Neural progenitor cell (in vitro differentiated cells): ENCODE data around the gene GLT6D1. TPM values are rescaled to one million over a fixed set of nuclear protein-coding genes. Genes with fewer than 3 reads are reported as not detected.

ENCODE experiments used
- DNase-seq: peaks from one replicate; pipeline ENCODE4 v3.0.0-alpha.2; 2016; ENCODE audit warnings: low spot score
- H2AFZ ChIP-seq: fragments of 200-600 bp; sonication (generic); replicated peaks from 2 replicates; pipeline ENCODE4 v1.6.1; 2016; ENCODE audit warnings: antibody characterized with exemption
- H3F3A ChIP-seq: fragments of 200-600 bp; sonication (generic); 2 replicates; pipeline ENCODE4 v1.6.1; 2016; ENCODE audit warnings: antibody characterized with exemption, low read depth
- H3K27ac ChIP-seq: fragments of 200-600 bp; sonication (generic); 2 replicates; pipeline ENCODE4 v1.5.1; 2016; ENCODE audit warnings: mild to moderate bottlenecking
- H3K27me3 ChIP-seq: fragments of 200-600 bp; sonication (generic); 2 replicates; pipeline ENCODE4 v1.6.1; 2016; ENCODE audit warnings: mild to moderate bottlenecking, moderate library complexity
- H3K36me3 ChIP-seq: fragments of 200-600 bp; sonication (generic); 2 replicates; pipeline ENCODE4 v1.5.1; 2016
- H3K4me1 ChIP-seq: fragments of 200-600 bp; sonication (generic); 2 replicates; pipeline ENCODE4 v1.6.1; 2016; ENCODE audit warnings: mixed run types
- H3K4me2 ChIP-seq: fragments of 200-600 bp; sonication (generic); 2 replicates; pipeline ENCODE4 v1.6.1; 2016
- H3K4me3 ChIP-seq: fragments of 200-600 bp; sonication (generic); 2 replicates; pipeline ENCODE4 v1.5.1; 2016
- H3K79me2 ChIP-seq: fragments of 200-600 bp; sonication (generic); 2 replicates; pipeline ENCODE4 v1.6.1; 2016; ENCODE audit warnings: low read depth
- H3K9ac ChIP-seq: fragments of 200-600 bp; sonication (generic); 2 replicates; pipeline ENCODE4 v1.6.1; 2016
- H3K9me3 ChIP-seq: fragments of 200-600 bp; sonication (generic); 2 replicates; pipeline ENCODE4 v1.5.1; 2016; ENCODE audit warnings: low read depth
- H4K20me1 ChIP-seq: fragments of 200-600 bp; sonication (generic); 2 replicates; pipeline ENCODE4 v1.6.1; 2016; ENCODE audit warnings: low read depth
- H3K27ac Mint-ChIP-seq: 3 replicates; pipeline ENCODE4 v1.8.0; 2021; ENCODE audit warnings: mixed read lengths
- H3K27me3 Mint-ChIP-seq: 2 replicates; pipeline ENCODE4 v1.8.0; 2022; ENCODE audit warnings: low read depth, mild to moderate bottlenecking, inconsistent platforms, moderate library complexity, mixed read lengths; ENCODE audit not compliant: insufficient read depth
- H3K36me3 Mint-ChIP-seq: 3 replicates; pipeline ENCODE4 v1.8.0; 2021; ENCODE audit warnings: mixed read lengths
- H3K4me1 Mint-ChIP-seq: 3 replicates; pipeline ENCODE4 v1.8.0; 2021; ENCODE audit warnings: mixed read lengths
- H3K4me3 Mint-ChIP-seq: 3 replicates; pipeline ENCODE4 v1.8.0; 2021; ENCODE audit warnings: mild to moderate bottlenecking, moderate library complexity, mixed read lengths
- H3K9me3 Mint-ChIP-seq: 3 replicates; pipeline ENCODE4 v1.8.0; 2020; ENCODE audit warnings: mixed read lengths
- EZH2 ChIP-seq: fragments of 200-600 bp; sonication (generic); IDR thresholded peaks from 2 replicates; pipeline ENCODE4 v1.6.1; 2017; ENCODE audit warnings: antibody characterized with exemption, mild to moderate bottlenecking, moderate library complexity
- EZH2phosphoT487 ChIP-seq: fragments of 200-600 bp; sonication (generic); IDR thresholded peaks from 2 replicates; pipeline ENCODE4 v1.6.1; 2017; ENCODE audit warnings: antibody characterized with exemption
- total RNA-seq: library from RNA; depleted of rRNA; stranded (reverse); fragments of >200 nt; gene quantifications from 2 replicates; pipeline ENCODE4 v1.2.3, GENCODE V29; 2015; ENCODE audit warnings: low replicate concordance
- TF ChIP-seq, protein P1 (sequence below): fragments of 200-600 bp; sonication (generic); IDR thresholded peaks from 2 replicates; pipeline ENCODE4 v1.5.1; 2017; ENCODE audit warnings: antibody characterized with exemption, mild to moderate bottlenecking

Gene GLT6D1
- total RNA-seq, 1 donor from 2014 or later = 0.80 TPM

GRCh38 chr9:135648494-135649410, 9.4 kb upstream of the GLT6D1 start:
- Mint-ChIP-seq H3K4me1 (no peaks in the 10 kb centered on the region), H3K27me3 (peaks cover 13% of the 10 kb centered on the region), H3K27ac (no peak overlapping the region), H3K4me3 (no peak overlapping the region), H3K36me3 (no peaks in the 10 kb centered on the region), H3K9me3 (peaks cover 64% of the 10 kb centered on the region)
- no peak overlapping the region for H3K27ac ChIP-seq
- no peaks in the 10 kb centered on the region for H3K27me3 ChIP-seq
- peak overlapping the region; percentile 58 for H3K4me2 ChIP-seq
- no peak overlapping the region for H2AFZ ChIP-seq
- peaks cover 4% of the 10 kb centered on the region for H3K9me3 ChIP-seq
- peak; percentile 60 for DNase-seq
- no peaks in the 10 kb centered on the region for H4K20me1 ChIP-seq
- no peak for TF ChIP-seq EZH2
- no peak for TF ChIP-seq EZH2phosphoT487
- H3K79me2 ChIP-seq = peaks cover 7% of the 10 kb centered on the region
- peaks cover 42% of the 10 kb centered on the region for H3K4me1 ChIP-seq
- H3K4me3 ChIP-seq = peak overlapping the region; percentile 21
- no peak overlapping the region for H3K9ac ChIP-seq
- no peaks in the 10 kb centered on the region for H3K36me3 ChIP-seq
- peaks cover 39% of the 10 kb centered on the region for H3F3A ChIP-seq

GRCh38 chr9:135647884-135648283, 8.5 kb upstream of the GLT6D1 start:
- peaks cover 58% of the 10 kb centered on the region for H3K9me3 Mint-ChIP-seq
- peak overlapping the region; percentile 21 for H3K4me3 ChIP-seq

GRCh38 chr9:135644631-135645218, 5.4 kb upstream of the GLT6D1 start:
- H4K20me1 ChIP-seq = no peaks in the 10 kb centered on the region
- H3K4me2 ChIP-seq = peak overlapping the region; percentile 55
- H3K9me3 ChIP-seq = no peaks in the 10 kb centered on the region
- no peak for TF ChIP-seq EZH2
- TF ChIP-seq EZH2phosphoT487 = no peak
- no peaks in the 10 kb centered on the region for H3K4me1 Mint-ChIP-seq
- peaks cover 32% of the 10 kb centered on the region for H3F3A ChIP-seq
- H2AFZ ChIP-seq = peak overlapping the region; percentile 5
- H3K9me3 Mint-ChIP-seq = peaks cover 39% of the 10 kb centered on the region
- H3K27me3 Mint-ChIP-seq = peaks cover 7% of the 10 kb centered on the region
- H3K36me3 Mint-ChIP-seq = no peaks in the 10 kb centered on the region
- H3K4me3 Mint-ChIP-seq = no peak overlapping the region
- peaks cover 41% of the 10 kb centered on the region for H3K4me1 ChIP-seq
- no peaks in the 10 kb centered on the region for H3K36me3 ChIP-seq
- DNase-seq = peak; percentile 18
- no peaks in the 10 kb centered on the region for H3K27me3 ChIP-seq
- H3K4me3 ChIP-seq = peak overlapping the region; percentile 16
- no peak overlapping the region for H3K9ac ChIP-seq
- H3K27ac Mint-ChIP-seq = no peak overlapping the region
- H3K79me2 ChIP-seq = peaks cover 7% of the 10 kb centered on the region
- H3K27ac ChIP-seq = peak overlapping the region; percentile 48

More at GRCh38 chr9:135647884-135648283, 8.5 kb upstream of the GLT6D1 start:
- Histone ChIP-seq H3F3A (peaks cover 39% of the 10 kb centered on the region), H3K79me2 (peaks cover 7% of the 10 kb centered on the region), H3K4me1 (peaks cover 42% of the 10 kb centered on the region), H3K4me2 (peak overlapping the region; percentile 58), H3K9ac (no peak overlapping the region), H3K36me3 (no peaks in the 10 kb centered on the region), H3K9me3 (no peaks in the 10 kb centered on the region), H2AFZ (no peak overlapping the region), H3K27me3 (no peaks in the 10 kb centered on the region), H4K20me1 (no peaks in the 10 kb centered on the region), H3K27ac (no peak overlapping the region)
- TF ChIP-seq EZH2phosphoT487 (no peak), EZH2 (no peak)
- TF ChIP-seq, protein P1, sequence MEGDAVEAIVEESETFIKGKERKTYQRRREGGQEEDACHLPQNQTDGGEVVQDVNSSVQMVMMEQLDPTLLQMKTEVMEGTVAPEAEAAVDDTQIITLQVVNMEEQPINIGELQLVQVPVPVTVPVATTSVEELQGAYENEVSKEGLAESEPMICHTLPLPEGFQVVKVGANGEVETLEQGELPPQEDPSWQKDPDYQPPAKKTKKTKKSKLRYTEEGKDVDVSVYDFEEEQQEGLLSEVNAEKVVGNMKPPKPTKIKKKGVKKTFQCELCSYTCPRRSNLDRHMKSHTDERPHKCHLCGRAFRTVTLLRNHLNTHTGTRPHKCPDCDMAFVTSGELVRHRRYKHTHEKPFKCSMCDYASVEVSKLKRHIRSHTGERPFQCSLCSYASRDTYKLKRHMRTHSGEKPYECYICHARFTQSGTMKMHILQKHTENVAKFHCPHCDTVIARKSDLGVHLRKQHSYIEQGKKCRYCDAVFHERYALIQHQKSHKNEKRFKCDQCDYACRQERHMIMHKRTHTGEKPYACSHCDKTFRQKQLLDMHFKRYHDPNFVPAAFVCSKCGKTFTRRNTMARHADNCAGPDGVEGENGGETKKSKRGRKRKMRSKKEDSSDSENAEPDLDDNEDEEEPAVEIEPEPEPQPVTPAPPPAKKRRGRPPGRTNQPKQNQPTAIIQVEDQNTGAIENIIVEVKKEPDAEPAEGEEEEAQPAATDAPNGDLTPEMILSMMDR = no peak
- H3K27me3 Mint-ChIP-seq = peaks cover 13% of the 10 kb centered on the region
- no peak overlapping the region for H3K4me3 Mint-ChIP-seq
- H3K36me3 Mint-ChIP-seq = no peaks in the 10 kb centered on the region
- no peaks in the 10 kb centered on the region for H3K4me1 Mint-ChIP-seq
- no peak overlapping the region for H3K27ac Mint-ChIP-seq
- DNase-seq = peak; percentile 49

DNA sequence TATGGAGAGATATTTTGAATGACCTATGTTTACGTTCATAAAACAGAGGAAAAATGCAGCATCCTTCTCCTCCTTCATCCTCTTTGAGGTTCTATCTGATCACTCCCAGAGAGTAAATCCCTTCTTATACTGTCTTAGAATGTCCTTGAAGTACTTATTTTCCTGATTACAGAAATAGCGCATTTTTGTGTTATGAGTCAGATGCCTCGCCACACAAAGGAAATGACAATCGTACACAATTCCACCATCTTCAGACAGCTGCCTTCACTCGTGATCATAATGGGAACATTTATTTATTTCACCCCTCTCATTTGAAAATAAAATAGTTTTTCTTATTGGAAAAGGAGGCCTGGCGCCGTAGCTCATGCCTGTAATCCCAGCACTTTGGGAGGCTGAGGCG, 2.4 kb upstream of the GLT6D1 start:
- Histone ChIP-seq H3K4me1 (peaks cover 17% of the 10 kb centered on the region), H3K9ac (no peak overlapping the region), H3K4me3 (no peak overlapping the region), H3K27ac (no peak overlapping the region), H3K27me3 (no peaks in the 10 kb centered on the region), H3K36me3 (no peaks in the 10 kb centered on the region), H3K9me3 (no peaks in the 10 kb centered on the region), H3K79me2 (peaks cover 7% of the 10 kb centered on the region), H2AFZ (no peak overlapping the region), H3F3A (peaks cover 3% of the 10 kb centered on the region), H4K20me1 (no peaks in the 10 kb centered on the region), H3K4me2 (no peak overlapping the region)
- no peak for TF ChIP-seq EZH2phosphoT487
- TF ChIP-seq, protein P1 = no peak
- TF ChIP-seq EZH2 = no peak
- H3K36me3 Mint-ChIP-seq = no peaks in the 10 kb centered on the region
- no peak overlapping the region for H3K27ac Mint-ChIP-seq
- H3K4me1 Mint-ChIP-seq = no peaks in the 10 kb centered on the region
- H3K4me3 Mint-ChIP-seq = no peak overlapping the region
- H3K27me3 Mint-ChIP-seq = peaks cover 4% of the 10 kb centered on the region
- no peak for DNase-seq
- peaks cover 22% of the 10 kb centered on the region for H3K9me3 Mint-ChIP-seq
